Activated CD4-positive, CD25-positive, alpha-beta regulatory T cell treated with anti-CD3 and anti-CD28 coated beads, Interleukin-2, amount 50 U/mL, for 24 hours (primary cell): Measurements from ENCODE around the gene ERO1A.
A peak's percentile ranks its signal among the peaks of the same experiment; 100 is the strongest.
"Not testable (repeated sequence)": the region's sequence is repeated elsewhere in the genome, so short reads cannot be mapped to it uniquely, and the experiment has no call there.

ENCODE experiments used
- ATAC-seq, 2 donors: fragments of 150-1000 bp; cut with Tn5 transposase; one replicate each; pipeline ENCODE4 v1.10.0; 2021; ENCODE audit warnings: mild to moderate bottlenecking in 1 of 2, moderate library complexity in 1 of 2

ERO1A gene, protein sequence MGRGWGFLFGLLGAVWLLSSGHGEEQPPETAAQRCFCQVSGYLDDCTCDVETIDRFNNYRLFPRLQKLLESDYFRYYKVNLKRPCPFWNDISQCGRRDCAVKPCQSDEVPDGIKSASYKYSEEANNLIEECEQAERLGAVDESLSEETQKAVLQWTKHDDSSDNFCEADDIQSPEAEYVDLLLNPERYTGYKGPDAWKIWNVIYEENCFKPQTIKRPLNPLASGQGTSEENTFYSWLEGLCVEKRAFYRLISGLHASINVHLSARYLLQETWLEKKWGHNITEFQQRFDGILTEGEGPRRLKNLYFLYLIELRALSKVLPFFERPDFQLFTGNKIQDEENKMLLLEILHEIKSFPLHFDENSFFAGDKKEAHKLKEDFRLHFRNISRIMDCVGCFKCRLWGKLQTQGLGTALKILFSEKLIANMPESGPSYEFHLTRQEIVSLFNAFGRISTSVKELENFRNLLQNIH

DNA sequence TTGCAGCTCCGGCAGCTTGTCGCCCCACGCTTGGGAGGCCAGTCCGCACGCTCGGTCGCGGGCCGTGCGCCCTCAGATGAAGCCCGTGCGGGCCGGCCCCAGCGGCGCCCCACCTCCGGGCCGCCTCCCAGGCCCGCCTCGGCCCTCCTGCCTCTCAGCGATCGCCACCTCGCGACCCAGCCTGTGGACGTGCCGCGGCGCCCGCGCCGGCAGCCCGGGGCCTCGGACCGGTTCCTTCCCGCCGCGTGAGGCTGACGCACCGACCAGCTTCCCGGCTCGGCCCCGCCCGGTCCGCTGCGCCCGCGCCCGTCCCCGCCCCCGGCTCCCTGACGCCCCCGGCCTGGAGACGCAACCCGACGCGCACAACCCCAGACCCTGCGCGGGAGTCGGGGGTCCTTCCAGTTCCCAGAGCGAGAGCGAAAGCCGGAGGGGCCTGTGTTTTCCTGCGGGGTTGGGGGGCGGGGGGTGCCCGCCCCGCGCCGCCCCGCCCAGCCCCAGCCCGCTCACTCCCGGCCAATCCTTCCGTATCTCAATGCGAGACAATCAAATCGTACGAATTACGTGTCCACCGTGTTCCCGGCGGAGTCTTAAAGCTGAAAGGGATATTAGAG is at the start of gene ERO1A:
TSS of gene ERO1A (minus strand) at position 78 of the 611 bp plus-strand sequence. CDS start at position 1, 77 bp downstream.
- ATAC-seq = peak; percentile 80

DNA sequence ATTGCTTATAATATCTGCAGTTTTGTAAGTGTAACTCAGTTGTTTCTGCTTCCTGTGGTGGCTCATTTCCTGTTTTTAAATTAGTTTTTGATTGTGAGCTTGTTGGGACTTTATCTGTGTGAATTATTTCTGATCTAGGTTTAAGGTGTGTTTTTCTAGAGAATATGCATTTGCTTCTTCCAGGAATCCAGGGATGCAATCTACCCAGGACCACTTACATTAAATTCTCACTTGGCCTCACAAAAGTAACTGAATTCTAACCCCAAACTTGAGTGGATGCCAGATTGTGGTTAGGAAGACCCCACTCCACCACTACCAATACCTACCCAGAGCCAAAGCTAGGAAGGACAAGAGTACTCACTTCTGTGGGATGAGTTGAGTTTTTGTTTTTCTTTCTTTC is 46.5 kb upstream of the ERO1A start:
- ATAC-seq = peak in 1 of 2 donors; percentile 1

DNA sequence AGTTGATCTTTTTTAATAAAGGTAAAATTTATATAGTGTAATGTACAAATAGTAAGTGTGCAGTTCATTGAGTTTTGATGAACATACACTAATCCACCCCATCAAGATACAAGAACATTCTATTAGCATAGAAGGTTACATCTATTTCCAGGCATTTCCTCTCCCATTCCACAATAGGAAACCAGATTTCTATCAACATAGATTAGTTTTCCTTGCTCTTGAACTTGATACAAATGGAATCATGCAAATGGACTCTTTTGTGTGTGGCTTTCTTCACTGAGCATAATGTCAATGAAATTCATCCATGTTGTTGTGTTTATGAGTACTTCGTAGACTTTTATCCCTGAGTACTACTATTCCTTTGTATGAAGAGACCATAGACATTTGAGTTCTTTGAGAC is 45.4 kb upstream of the ERO1A start:
- no peak for ATAC-seq

DNA sequence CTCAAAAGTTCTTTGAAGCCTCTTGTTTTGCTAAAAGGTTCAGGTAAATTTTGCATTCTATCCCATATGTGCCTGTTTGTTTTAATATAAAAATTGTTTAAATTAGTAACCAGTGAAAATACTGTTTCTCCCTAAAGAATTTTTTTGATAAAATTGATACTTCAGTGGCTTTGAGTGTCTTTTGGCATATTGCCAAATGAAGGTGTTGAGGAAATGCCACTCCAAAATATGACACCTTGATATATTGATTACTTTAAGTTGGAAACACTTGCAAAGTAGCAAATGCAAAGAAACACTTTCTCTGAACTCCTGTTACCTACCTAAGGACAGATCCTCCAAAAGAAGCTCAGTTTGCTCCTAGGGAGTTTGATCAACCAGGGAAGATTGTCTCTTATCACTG is 43.1 kb upstream of the ERO1A start:
- ATAC-seq = no peak

DNA sequence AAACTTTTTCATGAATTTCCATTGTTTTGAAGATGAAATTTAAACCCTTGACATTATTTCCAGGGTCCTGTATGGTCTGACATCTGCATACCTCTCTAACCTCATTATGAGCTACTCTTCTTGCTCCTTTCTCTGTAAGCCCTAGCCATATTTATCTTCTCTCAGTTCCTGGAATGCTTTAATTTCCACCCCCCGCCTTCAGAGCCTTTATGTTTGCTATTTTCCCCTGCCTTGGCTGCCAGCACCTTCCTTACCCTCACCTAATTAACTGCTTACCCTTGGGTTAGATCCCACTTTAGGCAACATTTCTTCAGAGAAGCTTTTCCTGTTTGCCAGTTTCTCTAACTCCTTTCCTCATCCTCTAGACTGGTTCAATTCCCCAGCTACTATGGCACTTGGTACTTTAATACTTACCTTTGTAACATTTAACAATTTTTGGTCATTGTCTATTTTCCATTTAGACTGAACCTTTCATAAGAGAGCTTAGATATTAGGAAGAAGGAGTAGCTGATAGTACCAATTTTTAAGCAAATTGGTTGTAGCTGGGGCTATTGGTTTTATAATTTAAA is 40.6 kb upstream of the ERO1A start:
- no peak for ATAC-seq

DNA sequence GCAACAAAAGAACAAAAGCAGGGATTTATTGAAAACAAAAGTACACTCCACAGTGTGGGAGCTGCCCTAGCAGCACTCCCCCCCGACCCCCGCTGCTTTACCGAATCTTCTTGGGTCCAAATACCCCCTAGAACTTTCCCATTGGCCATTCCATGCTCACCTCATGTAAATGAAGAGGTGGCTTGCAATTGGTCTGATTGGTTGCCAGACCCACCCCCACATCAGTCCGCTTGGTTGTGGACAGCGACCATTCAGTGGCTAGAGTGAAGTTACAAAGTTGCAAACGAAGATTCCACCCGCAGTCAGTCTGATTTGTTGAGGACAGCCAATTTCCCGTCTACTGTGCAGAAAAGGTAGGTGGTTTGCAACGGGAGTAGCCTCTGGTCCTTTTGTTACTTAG is 38.5 kb upstream of the ERO1A start:
- no peak for ATAC-seq

DNA sequence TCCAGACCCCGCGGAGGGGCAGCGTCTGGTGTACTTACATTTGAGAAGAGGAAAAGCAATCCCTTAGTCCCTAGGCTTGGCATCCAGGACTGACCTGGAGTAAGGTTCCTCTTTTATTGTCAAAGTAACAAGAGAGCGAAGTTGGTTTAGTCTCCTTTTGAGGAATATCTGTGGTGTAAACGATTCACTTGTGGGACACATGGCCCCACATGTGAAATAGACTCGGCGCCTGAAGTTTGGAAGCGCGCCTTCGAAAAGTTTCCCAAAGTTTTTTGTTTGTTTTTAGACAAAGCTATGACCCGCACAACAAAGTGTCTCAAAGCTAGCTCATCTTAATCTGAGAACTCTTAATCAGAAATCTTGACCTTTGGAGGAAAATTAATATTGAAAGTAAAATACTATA is 35.4 kb upstream of the ERO1A start:
- no peak for ATAC-seq

DNA sequence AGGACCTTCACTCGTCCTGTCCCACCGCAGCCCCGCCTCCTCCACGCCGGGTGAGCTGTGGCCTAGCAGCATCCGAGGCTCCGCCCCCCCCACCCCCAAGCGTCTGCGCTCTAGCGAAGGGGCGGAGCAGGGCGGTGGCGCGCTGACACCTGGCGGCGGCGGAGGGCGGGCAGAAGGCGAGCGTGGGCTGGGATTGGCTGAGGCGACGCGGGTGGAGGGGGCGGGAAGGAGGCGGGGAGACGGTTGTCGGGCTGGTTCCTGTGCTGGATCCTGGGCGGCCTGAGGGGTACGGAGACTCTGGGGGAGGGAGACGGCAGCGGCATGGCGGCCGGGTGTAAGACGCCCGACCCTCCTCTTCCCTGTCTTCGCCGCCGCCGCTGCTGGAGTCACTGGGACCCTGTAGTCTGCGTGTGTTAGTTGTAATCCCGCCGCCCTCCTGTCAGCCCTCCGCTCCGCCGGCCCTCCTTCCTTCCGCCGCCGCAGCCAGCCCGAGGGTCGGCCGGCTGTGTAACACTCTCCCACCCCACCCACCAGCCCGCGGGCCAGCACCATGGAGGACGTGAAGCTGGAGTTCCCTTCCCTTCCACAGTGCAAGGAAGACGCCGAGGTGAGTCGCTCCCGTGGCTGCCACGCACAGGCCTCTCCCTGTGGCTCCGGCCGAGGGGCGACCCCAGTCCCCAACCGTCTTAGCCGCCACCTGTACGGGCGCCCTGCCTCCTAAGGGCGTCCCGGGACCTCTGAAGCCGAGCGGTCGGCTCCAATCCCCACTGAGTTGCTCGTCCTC is 34.8 kb upstream of the ERO1A start, which contains the start of gene STYX:
TSS of gene STYX (plus strand) at position 242 of the 784 bp plus-strand sequence. CDS start at position 551, 309 bp downstream.
- ATAC-seq = peak; percentile 95

DNA sequence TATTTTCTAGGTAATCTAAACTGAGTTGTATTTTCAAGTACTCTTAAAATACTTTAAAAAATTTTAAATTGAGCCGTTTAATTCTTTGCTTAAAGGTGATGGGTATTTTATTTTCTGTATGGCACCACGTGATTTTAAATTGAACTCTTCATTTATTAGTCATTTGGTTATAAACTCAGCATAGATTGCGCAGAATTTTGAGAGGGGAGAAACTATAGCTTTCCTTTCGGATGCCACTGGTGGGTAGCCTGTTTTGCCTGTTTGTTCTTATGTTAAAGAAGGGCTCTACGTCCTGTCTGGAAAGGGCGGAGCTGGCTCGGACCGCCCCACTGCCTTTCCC is 34.2 kb upstream of the ERO1A start:
- ATAC-seq = no peak

DNA sequence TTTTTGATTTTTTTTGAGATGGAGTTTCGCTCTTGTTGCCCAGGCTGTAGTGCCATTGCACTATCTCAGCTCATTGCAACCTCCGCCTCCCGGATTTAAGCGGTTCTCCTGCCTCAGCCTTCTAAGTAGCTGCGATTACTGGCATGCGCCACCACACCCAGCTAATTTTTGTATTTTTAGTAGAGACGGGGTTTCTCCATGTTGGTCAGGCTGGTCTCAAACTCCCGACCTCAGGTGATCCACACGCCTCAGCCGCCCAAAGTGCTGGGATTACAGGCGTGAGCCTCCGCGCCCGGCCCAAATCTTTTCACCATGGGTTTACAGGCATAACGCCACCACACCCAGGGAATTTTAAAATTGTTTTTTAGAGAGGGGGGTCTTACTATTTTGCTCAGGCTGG is 33.7 kb upstream of the ERO1A start:
- ATAC-seq = not testable (repeated sequence)

DNA sequence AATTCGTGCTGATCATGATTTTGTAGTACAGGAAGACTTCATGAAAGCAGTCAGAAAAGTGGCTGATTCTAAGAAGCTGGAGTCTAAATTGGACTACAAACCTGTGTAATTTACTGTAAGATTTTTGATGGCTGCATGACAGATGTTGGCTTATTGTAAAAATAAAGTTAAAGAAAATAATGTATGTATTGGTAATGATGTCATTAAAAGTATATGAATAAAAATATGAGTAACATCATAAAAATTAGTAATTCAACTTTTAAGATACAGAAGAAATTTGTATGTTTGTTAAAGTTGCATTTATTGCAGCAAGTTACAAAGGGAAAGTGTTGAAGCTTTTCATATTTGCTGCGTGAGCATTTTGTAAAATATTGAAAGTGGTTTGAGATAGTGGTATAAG is 32.2 kb upstream of the ERO1A start:
- ATAC-seq = not testable (repeated sequence)

DNA sequence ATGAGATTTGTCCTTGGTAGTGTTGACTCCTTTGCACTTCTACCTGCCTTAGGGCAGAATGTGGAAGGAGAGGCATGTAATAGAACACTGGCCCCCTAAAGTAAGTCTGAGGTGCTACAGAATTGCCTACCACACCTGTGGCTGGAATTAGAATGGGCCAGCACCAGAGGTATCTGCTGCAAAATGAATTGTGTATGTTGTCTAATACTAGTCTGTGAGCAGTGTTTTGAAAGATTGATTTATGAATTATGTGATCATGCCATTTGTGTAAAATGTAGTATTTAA is 28.9 kb upstream of the ERO1A start:
- no peak for ATAC-seq

DNA sequence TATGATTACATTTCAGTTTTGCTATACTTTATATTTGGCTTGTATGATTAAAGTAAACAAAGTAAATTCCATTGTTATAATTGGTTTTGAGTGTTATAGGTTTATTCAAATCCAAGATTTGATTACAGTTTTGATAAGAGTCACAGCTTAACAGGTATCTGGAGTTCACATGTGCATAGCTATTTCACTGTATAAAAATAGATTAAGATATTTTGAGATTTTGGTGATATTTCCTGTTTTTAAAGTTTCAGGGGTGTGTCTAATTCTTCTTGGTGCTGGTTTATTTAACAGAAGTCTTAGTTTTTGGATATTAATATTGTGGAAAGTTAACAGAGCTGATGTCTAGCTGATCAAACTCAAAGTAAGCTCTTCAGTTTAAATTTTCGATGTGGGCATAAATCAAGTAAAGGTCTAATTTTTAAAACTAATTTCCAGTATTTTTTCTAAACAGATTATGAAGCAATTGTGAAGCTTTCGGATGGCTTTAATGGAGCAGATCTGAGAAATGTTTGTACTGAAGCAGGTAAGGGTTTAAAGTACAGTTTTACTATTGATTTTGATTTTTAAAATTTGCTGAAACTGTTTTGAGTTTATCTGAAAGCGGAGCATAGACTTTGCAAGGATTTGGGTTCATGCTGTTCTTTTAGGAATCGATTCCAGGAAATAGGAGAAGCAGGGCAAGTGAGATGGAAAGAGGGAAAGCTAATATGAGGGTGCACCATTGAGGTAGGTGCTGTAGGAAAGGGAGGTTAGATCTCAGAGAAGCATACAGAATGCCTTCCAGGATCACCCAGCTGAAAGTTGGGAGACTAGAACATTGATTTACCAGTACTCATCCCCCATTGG is 28.4 kb upstream of the ERO1A start:
- no peak for ATAC-seq

DNA sequence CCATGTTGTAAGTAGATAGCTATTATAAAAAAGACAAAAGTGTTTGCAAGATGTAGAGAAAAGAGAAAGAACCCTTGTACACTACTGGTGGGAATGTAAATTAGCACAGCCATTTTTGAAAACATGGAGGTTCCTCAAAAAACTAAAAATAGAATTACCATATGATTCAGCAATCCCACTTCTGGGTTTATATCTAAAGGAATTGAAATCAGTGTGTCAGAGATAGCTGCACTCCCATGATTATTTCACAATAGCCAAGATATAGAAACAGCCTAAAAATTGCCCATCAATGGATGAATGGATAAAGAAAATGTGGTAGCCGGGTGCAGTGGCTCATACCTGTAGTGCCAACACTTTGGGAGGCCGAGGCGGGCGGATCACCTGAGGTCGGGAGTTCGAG is 20.8 kb upstream of the ERO1A start:
- no peak for ATAC-seq

DNA sequence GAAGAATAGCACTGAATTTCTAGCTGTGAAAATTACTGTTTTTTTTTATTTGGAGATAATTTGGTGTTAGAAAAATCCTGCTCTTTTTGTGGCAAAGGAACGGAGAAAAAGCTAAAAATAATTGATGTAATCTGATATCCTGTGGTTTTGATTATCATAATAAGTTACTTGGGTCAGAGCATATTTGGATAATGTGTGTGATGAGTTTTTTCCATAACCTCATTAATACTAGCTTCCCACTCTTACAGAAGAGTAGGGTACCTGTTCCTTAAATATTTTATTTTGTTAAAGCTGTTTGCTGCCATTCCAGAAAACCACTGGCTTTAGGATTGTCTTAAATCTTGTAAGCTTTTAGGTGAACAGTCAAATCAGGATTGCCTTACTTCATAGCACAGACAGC is 16.3 kb upstream of the ERO1A start:
- no peak for ATAC-seq

DNA sequence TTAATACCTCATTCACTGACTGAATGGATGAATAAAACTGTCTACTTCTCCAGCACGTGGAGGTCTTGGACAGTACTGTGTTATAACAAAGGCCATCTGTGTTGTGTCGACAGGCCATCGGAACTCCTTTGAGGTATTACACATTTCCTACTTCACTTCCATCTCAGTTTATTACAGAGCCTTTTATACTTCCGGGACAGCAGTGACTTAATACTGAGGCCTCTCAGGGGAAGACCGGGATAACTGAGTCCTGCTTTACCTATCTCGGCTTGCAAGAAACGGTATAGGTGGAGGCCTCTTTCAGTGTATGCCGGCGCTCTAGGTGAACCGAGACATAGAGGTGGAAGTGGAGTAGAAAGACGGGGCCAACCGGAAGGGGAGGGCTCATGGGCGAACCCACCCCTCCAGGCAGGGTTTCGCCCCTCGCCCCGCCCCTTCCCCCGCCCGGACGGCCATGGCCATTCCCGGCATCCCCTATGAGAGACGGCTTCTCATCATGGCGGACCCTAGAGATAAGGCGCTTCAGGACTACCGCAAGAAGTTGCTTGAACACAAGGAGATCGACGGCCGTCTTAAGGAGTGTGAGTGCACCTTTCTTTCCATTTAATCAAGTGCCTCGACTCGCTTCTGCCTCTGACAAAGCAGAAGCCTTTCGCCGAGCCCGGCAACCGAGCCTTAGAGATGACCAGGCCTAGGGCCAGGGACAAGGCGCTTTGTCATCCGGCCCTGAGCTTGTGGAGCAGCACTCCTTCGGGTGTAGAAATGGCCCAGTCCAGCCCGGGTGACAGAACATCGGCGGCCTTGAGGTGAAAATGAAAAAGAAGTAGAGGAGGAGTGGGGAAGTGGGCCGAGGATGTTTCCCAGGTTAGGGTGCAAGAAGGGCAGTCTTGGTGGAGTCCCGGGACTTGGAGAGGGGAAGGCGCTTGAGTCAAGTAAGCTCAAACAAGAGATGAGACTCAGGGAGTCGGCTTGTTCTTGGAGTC is 11.7 kb upstream of the ERO1A start, which contains the start of gene PSMC6:
TSS of gene PSMC6 (plus strand) at position 477 of the 983 bp plus-strand sequence. CDS start at position 497, 20 bp downstream.
- peak; percentile 97 to 98 for ATAC-seq

DNA sequence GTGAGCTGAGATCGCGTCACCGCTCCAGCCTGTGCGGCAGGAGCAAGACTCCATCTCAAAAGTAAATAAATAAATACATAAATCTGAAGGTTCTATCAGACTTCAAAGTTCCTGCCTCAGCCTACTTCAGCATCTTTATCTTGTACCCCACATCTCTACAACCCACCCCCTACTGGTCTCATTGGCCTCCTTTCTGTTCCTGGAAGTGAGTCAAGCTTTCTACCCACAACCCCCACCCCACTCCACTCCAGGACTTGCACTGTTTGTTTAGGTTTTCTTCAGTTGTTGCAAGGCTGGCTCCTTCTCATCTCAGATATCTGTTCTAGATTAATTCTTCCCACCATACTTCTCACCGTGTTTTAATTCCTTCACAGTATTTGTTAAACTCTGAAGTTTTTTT is 10.9 kb upstream of the ERO1A start:
- peak; percentile 42 to 50 for ATAC-seq

DNA sequence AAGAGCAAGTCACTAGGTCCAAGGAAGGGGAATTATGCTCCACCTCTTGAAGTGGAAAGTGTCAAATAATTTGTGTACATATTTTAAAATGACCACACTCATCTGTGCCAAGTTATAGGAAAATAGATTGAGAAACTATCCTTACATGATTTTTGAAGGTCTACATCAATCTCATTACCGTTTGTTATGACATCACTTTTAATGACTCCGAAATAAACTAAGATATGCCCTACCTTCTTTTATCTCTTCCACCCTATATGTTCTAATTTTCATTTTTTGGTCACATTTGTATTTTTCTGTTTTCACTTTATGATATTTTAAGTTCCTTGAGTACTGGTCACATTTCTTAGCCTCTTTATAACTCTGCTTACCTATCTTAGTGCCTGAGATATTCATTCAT is 8.3 kb upstream of the ERO1A start:
- ATAC-seq = no peak

DNA sequence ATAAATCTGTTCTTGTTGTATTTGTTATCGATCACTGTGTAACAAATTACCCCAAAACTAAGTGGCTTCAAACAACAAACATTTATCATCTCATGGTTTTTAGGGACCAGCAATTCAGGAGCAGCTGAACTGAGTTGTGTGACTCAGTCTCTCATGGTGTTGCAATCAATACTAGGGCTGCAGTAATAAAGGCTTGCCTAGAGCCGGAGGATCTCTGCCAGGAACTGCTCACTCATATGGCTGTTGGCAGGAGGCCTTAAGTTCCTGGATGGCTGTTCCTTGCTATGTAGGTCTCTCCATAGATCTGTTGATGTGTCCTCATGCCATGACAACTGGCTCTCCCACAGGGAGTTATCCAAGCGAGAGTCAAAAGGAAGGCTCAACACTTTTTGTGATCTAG is 7.9 kb upstream of the ERO1A start:
- no peak for ATAC-seq

DNA sequence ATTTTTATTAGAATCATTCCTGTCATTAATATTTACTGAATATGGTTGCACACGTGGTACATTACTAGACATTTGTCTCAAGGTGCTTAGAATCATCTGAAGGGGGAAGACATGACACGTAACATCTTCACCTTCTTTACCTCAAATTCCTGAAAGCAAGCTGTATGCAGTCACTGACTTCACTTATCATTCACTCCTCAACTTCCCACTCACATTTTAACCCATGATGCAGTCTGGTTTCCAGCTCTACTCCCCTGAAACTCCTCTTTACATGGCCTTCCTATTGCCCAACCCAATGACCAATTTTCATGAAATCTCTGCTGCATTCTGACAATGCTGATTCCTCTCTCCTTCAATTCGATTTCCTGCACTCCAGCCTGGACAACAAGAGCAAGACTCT is 5.9 kb upstream of the ERO1A start:
- ATAC-seq = no peak

DNA sequence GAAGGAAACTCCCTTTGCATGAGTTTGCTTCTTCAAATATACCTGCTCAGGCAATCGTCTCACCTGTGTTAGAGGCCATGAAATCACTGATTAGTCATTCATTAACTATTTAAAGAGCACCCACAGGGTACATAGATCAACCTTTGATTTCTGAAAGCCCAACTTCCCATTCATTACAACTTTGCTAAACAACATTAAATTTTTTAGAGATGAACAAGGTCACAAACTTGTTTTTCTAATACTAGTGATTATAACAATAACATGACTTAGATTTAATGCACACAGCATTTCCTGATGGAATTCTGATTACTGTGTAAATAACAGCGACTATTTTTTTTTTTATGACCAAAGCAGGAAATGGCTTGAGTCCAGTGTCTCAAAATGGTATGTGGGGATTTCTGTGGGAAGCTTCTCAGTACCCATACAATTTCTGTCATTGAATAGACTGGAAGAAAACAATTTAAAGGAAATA is 5.4 kb upstream of the ERO1A start:
- no peak for ATAC-seq
